Trophoblast cell (in vitro differentiated cells and primary cell): Measurements from ENCODE around the gene ADRB1.

Experiments used
- DNase-seq, 2 donors: peaks; one replicate each; pipeline ENCODE4 v3.0.0-alpha.2; 2016
- H2AFZ ChIP-seq: 2 replicates; pipeline ENCODE4 v1.6.1; 2013; ENCODE audit warnings: low read length, moderate library complexity, mild to moderate bottlenecking; ENCODE audit not compliant: insufficient read depth, poor library complexity
- H2AK5ac ChIP-seq: 2 replicates; pipeline ENCODE4 v1.6.1; 2013; ENCODE audit warnings: mild to moderate bottlenecking, low read length
- H2BK120ac ChIP-seq: 2 replicates; pipeline ENCODE4 v1.6.1; 2013; ENCODE audit warnings: low read length, mild to moderate bottlenecking, moderate library complexity; ENCODE audit not compliant: insufficient read depth, poor library complexity
- H2BK12ac ChIP-seq: 2 replicates; pipeline ENCODE4 v1.6.1; 2013; ENCODE audit warnings: mild to moderate bottlenecking, low read length, moderate library complexity
- H2BK5ac ChIP-seq: 2 replicates; pipeline ENCODE4 v1.6.1; 2013; ENCODE audit warnings: low read length, low read depth, moderate library complexity, mild to moderate bottlenecking; ENCODE audit not compliant: poor library complexity
- H3K14ac ChIP-seq: 2 replicates; pipeline ENCODE4 v1.6.1; 2013; ENCODE audit warnings: mild to moderate bottlenecking, low read length
- H3K18ac ChIP-seq: 2 replicates; pipeline ENCODE4 v1.6.1; 2013; ENCODE audit warnings: mild to moderate bottlenecking, low read length
- H3K23ac ChIP-seq: 2 replicates; pipeline ENCODE4 v1.6.1; 2013; ENCODE audit warnings: low read length
- H3K27ac ChIP-seq: 2 replicates; pipeline ENCODE4 v1.5.1; 2013; ENCODE audit warnings: low read depth, mild to moderate bottlenecking, inconsistent platforms, low read length, moderate library complexity
- H3K27me3 ChIP-seq: 2 replicates; pipeline ENCODE4 v1.6.1; 2013; ENCODE audit warnings: inconsistent platforms, mild to moderate bottlenecking, low read length, moderate library complexity; ENCODE audit not compliant: insufficient read depth
- H3K36me3 ChIP-seq, 2 experiments: 1 replicate in 1 of 2; 2 replicates in 1 of 2; pipeline ENCODE4 v1.6.1; 2013; ENCODE audit warnings: low read length in 2 of 2, mild to moderate bottlenecking in 2 of 2, moderate library complexity in 1 of 2; ENCODE audit not compliant: insufficient read depth in 2 of 2, control insufficient read depth in 1 of 2
- H3K4ac ChIP-seq: 2 replicates; pipeline ENCODE4 v1.6.1; 2013; ENCODE audit warnings: low read depth, mild to moderate bottlenecking, low read length, moderate library complexity
- H3K4me1 ChIP-seq, 2 experiments: 1 replicate in 1 of 2; 2 replicates in 1 of 2; pipeline ENCODE4 v1.6.1; 2013; ENCODE audit warnings: low read length in 2 of 2, mild to moderate bottlenecking in 2 of 2, moderate library complexity in 1 of 2; ENCODE audit not compliant: insufficient read depth in 2 of 2, control insufficient read depth in 1 of 2
- H3K4me2 ChIP-seq: 2 replicates; pipeline ENCODE4 v1.6.1; 2013; ENCODE audit warnings: inconsistent platforms, mild to moderate bottlenecking, low read length, moderate library complexity
- H3K4me3 ChIP-seq: 2 replicates; pipeline ENCODE4 v1.5.1; 2013; ENCODE audit warnings: mild to moderate bottlenecking, low read depth, low read length, inconsistent platforms
- H3K79me1 ChIP-seq: one replicate; pipeline ENCODE4 v1.6.1; 2013; ENCODE audit warnings: low read length
- H3K79me2 ChIP-seq: 2 replicates; pipeline ENCODE4 v1.6.1; 2013; ENCODE audit warnings: low read length, mild to moderate bottlenecking; ENCODE audit not compliant: control insufficient read depth, insufficient read depth, poor library complexity
- H3K9ac ChIP-seq: 2 replicates; pipeline ENCODE4 v1.6.1; 2013; ENCODE audit warnings: mild to moderate bottlenecking, low read length
- H3K9me3 ChIP-seq: 2 replicates; pipeline ENCODE4 v1.6.1; 2013; ENCODE audit warnings: low read depth, mild to moderate bottlenecking, control low read depth, inconsistent platforms, low read length; ENCODE audit not compliant: insufficient read depth
- H4K12ac ChIP-seq: 2 replicates; pipeline ENCODE4 v1.6.1; 2013; ENCODE audit warnings: low read depth, mild to moderate bottlenecking, low read length, moderate library complexity
- H4K8ac ChIP-seq: 2 replicates; pipeline ENCODE4 v1.6.1; 2013; ENCODE audit warnings: low read depth, mild to moderate bottlenecking, low read length, moderate library complexity
- H4K91ac ChIP-seq: one replicate; pipeline ENCODE4 v1.6.1; 2013; ENCODE audit warnings: low read depth, mild to moderate bottlenecking, low read length, moderate library complexity
- WGBS: extraction: QIAGEN DNeasy Blood & Tissue Kit; methylation state at CpG from one replicate; pipeline ENCODE4 v1.1.7; 2013; ENCODE audit warnings: missing lambda C conversion rate; ENCODE audit not compliant: insufficient read length, insufficient coverage; ENCODE audit errors: extremely low coverage; 5-methylcytosine and 5-hydroxymethylcytosine counted together

The ADRB1 gene

GRCh38 chr10:114061789-114062188 lies 18.1 kb downstream of the ADRB1 start:
- no peak overlapping the region for H2BK12ac ChIP-seq
- no peak overlapping the region for H3K23ac ChIP-seq
- H3K79me2 ChIP-seq = no peaks in the 10 kb centered on the region
- no peaks in the 10 kb centered on the region for H3K27me3 ChIP-seq
- H3K9me3 ChIP-seq = no peaks in the 10 kb centered on the region
- H3K18ac ChIP-seq = no peak overlapping the region
- no peak overlapping the region for H4K91ac ChIP-seq
- H3K14ac ChIP-seq = no peak overlapping the region
- H3K4me1 ChIP-seq = peaks cover 0 to 1% of the 10 kb centered on the region in 2 experiments
- H4K12ac ChIP-seq = no peak overlapping the region
- no peak overlapping the region for H4K8ac ChIP-seq
- H3K79me1 ChIP-seq = no peaks in the 10 kb centered on the region
- no peaks in the 10 kb centered on the region for H3K36me3 ChIP-seq
- H3K4me2 ChIP-seq = no peak overlapping the region
- H2AK5ac ChIP-seq = no peak overlapping the region
- DNase-seq = no peak
- no peak overlapping the region for H3K9ac ChIP-seq
- no CpG with 5 or more reads among the region's 9 CpGs for WGBS
- no peak overlapping the region for H3K27ac ChIP-seq
- H3K4me3 ChIP-seq = no peak overlapping the region
- no peak overlapping the region for H3K4ac ChIP-seq
- H2BK5ac ChIP-seq = no peak overlapping the region
- no peak overlapping the region for H2BK120ac ChIP-seq
- no peak overlapping the region for H2AFZ ChIP-seq

GRCh38 chr10:114064151-114065048 lies 20.7 kb downstream of the ADRB1 start:
- Histone ChIP-seq H3K36me3 (no peaks in the 10 kb centered on the region), H3K4me1 (peaks cover 1 to 3% of the 10 kb centered on the region in 2 experiments), H2AK5ac (no peak overlapping the region), H3K9ac (no peak overlapping the region), H2BK5ac (no peak overlapping the region), H3K18ac (no peak overlapping the region), H4K12ac (no peak overlapping the region), H3K4me3 (no peak overlapping the region), H3K27me3 (no peaks in the 10 kb centered on the region), H3K14ac (no peak overlapping the region), H3K9me3 (no peaks in the 10 kb centered on the region), H4K91ac (no peak overlapping the region), H3K27ac (no peak overlapping the region), H2BK120ac (no peak overlapping the region), H3K79me2 (no peaks in the 10 kb centered on the region), H3K79me1 (no peaks in the 10 kb centered on the region), H3K4me2 (no peak overlapping the region), H2BK12ac (no peak overlapping the region), H3K23ac (no peak overlapping the region), H2AFZ (no peak overlapping the region), H4K8ac (no peak overlapping the region), H3K4ac (no peak overlapping the region)
- no peak for DNase-seq
- WGBS = no CpG with 5 or more reads among the region's 6 CpGs

DNA sequence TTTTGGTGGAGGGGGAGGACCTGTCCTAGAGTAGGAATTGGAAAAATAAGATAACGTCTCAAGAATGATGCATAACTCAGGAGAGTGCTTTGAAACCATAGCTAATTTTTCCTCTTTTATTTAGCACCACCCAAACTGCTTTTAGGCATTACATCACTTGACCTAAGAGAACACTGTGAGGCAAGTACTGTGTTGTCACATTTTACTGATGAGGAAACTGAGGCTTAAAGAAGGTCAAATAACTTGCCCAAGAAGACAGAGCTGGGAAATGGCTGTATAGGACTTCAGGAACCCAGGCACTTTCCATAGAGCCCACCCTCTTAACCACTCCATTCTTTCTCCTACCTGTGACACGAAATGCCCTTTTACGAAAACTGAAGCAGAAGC lies 21.4 kb downstream of the ADRB1 start:
- Histone ChIP-seq H3K4me3 (no peak overlapping the region), H2BK120ac (no peak overlapping the region), H3K18ac (no peak overlapping the region), H3K23ac (no peak overlapping the region), H2AFZ (no peak overlapping the region), H3K4ac (no peak overlapping the region), H2BK5ac (no peak overlapping the region), H3K27ac (no peak overlapping the region), H3K9ac (no peak overlapping the region), H2BK12ac (no peak overlapping the region), H3K4me1 (peaks cover 1 to 3% of the 10 kb centered on the region in 2 experiments), H3K27me3 (no peaks in the 10 kb centered on the region), H4K91ac (no peak overlapping the region), H3K36me3 (no peaks in the 10 kb centered on the region), H3K9me3 (no peaks in the 10 kb centered on the region), H4K8ac (no peak overlapping the region), H2AK5ac (no peak overlapping the region), H3K79me2 (no peaks in the 10 kb centered on the region), H3K4me2 (no peak overlapping the region), H3K79me1 (no peaks in the 10 kb centered on the region), H3K14ac (no peak overlapping the region), H4K12ac (no peak overlapping the region)
- DNase-seq = no peak
- no CpG with 5 or more reads among the region's 3 CpGs for WGBS

GRCh38 chr10:114068054-114068707 lies 24.5 kb downstream of the ADRB1 start:
- Histone ChIP-seq H3K4me1 (peaks cover 1 to 3% of the 10 kb centered on the region in 2 experiments), H3K4me3 (no peak overlapping the region), H4K91ac (no peak overlapping the region), H4K12ac (no peak overlapping the region), H2AFZ (no peak overlapping the region), H3K9ac (no peak overlapping the region), H3K27ac (no peak overlapping the region), H4K8ac (no peak overlapping the region), H3K79me1 (no peaks in the 10 kb centered on the region), H3K79me2 (no peaks in the 10 kb centered on the region), H3K27me3 (no peaks in the 10 kb centered on the region), H3K4me2 (no peak overlapping the region), H2AK5ac (no peak overlapping the region), H3K4ac (no peak overlapping the region), H3K23ac (no peak overlapping the region), H3K14ac (no peak overlapping the region), H3K9me3 (no peaks in the 10 kb centered on the region), H2BK5ac (no peak overlapping the region), H2BK12ac (no peak overlapping the region), H3K36me3 (no peaks in the 10 kb centered on the region), H2BK120ac (no peak overlapping the region), H3K18ac (no peak overlapping the region)
- DNase-seq = no peak
- WGBS = no CpG with 5 or more reads among the region's 6 CpGs
